MM.1S (cell line): ENCODE results near the gene CROCC2.

Experiments
- DNase-seq: peaks from one replicate; pipeline ENCODE4 v3.0.0-alpha.2; 2015
- H2AFZ ChIP-seq: fragments of 300-600 bp; sonication (generic); 2 replicates; pipeline ENCODE4 v1.6.0; 2016; ENCODE audit warnings: antibody characterized with exemption, low read length
- H3F3A ChIP-seq: fragments of 300-600 bp; sonication (generic); 2 replicates; pipeline ENCODE4 v1.6.1; 2016; ENCODE audit warnings: mild to moderate bottlenecking, antibody characterized with exemption, low read length, moderate library complexity, mixed read lengths; ENCODE audit not compliant: insufficient read depth
- H3K27ac ChIP-seq: fragments of 300-600 bp; sonication (generic); 2 replicates; pipeline ENCODE4 v1.5.1; 2016; ENCODE audit warnings: mild to moderate bottlenecking, low read length
- H3K27me3 ChIP-seq: fragments of 300-600 bp; sonication (generic); replicated peaks from 2 replicates; pipeline ENCODE4 v1.6.0; 2016; ENCODE audit warnings: low read length; ENCODE audit not compliant: insufficient read depth
- H3K36me3 ChIP-seq: fragments of 300-600 bp; sonication (generic); replicated peaks from 2 replicates; pipeline ENCODE4 v1.6.1; 2016; ENCODE audit warnings: mild to moderate bottlenecking, low read length, mixed read lengths; ENCODE audit not compliant: insufficient read depth
- H3K4me1 ChIP-seq: fragments of 300-600 bp; sonication (generic); 2 replicates; pipeline ENCODE4 v1.6.1; 2016; ENCODE audit warnings: low read length, mixed read lengths
- H3K4me2 ChIP-seq: fragments of 300-600 bp; sonication (generic); 2 replicates; pipeline ENCODE4 v1.6.0; 2016; ENCODE audit warnings: low read depth, low read length
- H3K4me3 ChIP-seq: fragments of 300-600 bp; sonication (generic); 2 replicates; pipeline ENCODE4 v1.5.1; 2016; ENCODE audit warnings: low read length, mixed read lengths
- H3K79me2 ChIP-seq: fragments of 300-600 bp; sonication (generic); 2 replicates; pipeline ENCODE4 v1.6.1; 2016; ENCODE audit warnings: mixed run types, low read length, mixed read lengths
- H3K9ac ChIP-seq: fragments of 300-600 bp; sonication (generic); 2 replicates; pipeline ENCODE4 v1.6.1; 2016; ENCODE audit warnings: low read length, mixed read lengths
- H3K9me2 ChIP-seq: fragments of 300-600 bp; sonication (generic); replicated peaks from 2 replicates; pipeline ENCODE4 v1.6.1; 2016; ENCODE audit warnings: mild to moderate bottlenecking, low read length, mixed read lengths; ENCODE audit not compliant: insufficient read depth
- H3K9me3 ChIP-seq: fragments of 300-600 bp; sonication (generic); replicated peaks from 2 replicates; pipeline ENCODE4 v1.6.1; 2016; ENCODE audit warnings: mild to moderate bottlenecking, low read length, mixed read lengths; ENCODE audit not compliant: insufficient read depth
- H4K20me1 ChIP-seq: fragments of 300-600 bp; sonication (generic); 2 replicates; pipeline ENCODE4 v1.6.1; 2016; ENCODE audit warnings: mild to moderate bottlenecking, low read length, moderate library complexity, mixed read lengths; ENCODE audit not compliant: insufficient read depth
- EZH2 ChIP-seq: fragments of 300-600 bp; sonication (generic); optimal IDR thresholded peaks from 2 replicates; pipeline ENCODE3; 2017; ENCODE audit warnings: low read depth, mild to moderate bottlenecking, antibody characterized with exemption, low read length, mixed read lengths
- EZH2phosphoT487 ChIP-seq: fragments of 300-600 bp; sonication (generic); IDR thresholded peaks from 2 replicates; pipeline ENCODE4 v1.6.1; 2018; ENCODE audit warnings: antibody characterized with exemption, low read length
- TF ChIP-seq, protein P1 (sequence below): fragments of 300-600 bp; sonication (generic); IDR thresholded peaks from 2 replicates; pipeline ENCODE4 v1.5.1; 2016; ENCODE audit warnings: antibody characterized with exemption, low read length, mixed read lengths

The CROCC2 gene

DNA sequence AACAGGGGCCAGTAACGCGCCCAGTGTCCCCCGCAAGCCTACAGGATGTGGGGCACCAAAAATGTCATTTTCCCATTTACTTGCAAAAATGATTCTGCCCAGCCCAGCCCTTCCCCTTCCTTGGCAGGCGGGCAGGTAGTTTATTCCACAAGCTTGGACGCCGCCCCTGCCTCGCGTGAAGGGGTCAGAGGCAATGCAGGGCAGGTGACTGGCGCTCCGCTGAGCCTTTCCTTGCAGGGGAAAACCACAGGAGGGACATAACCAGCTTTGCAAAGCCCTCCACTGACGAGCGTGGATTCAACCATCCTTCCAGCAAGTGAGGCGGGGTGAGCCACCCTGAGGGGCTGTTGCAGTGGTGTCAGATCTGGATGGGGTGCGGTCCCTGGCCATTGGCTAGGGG is 15.4 kb upstream of the CROCC2 start:
- no peaks in the 10 kb centered on the region for H3K4me1 ChIP-seq
- H2AFZ ChIP-seq: no peak overlapping the region
- peaks cover 7% of the 10 kb centered on the region for H3K27me3 ChIP-seq
- H3K9me2 ChIP-seq: no peaks in the 10 kb centered on the region
- no peaks in the 10 kb centered on the region for H3K36me3 ChIP-seq
- H3F3A ChIP-seq: no peaks in the 10 kb centered on the region
- no peak overlapping the region for H3K4me2 ChIP-seq
- DNase-seq: no peak
- H4K20me1 ChIP-seq: no peaks in the 10 kb centered on the region
- H3K9me3 ChIP-seq: no peaks in the 10 kb centered on the region
- H3K4me3 ChIP-seq: no peak overlapping the region
- no peaks in the 10 kb centered on the region for H3K79me2 ChIP-seq
- no peak overlapping the region for H3K9ac ChIP-seq
- H3K27ac ChIP-seq: no peak overlapping the region
- TF ChIP-seq EZH2 (no peak), EZH2phosphoT487 (no peak)
- TF ChIP-seq, protein P1, sequence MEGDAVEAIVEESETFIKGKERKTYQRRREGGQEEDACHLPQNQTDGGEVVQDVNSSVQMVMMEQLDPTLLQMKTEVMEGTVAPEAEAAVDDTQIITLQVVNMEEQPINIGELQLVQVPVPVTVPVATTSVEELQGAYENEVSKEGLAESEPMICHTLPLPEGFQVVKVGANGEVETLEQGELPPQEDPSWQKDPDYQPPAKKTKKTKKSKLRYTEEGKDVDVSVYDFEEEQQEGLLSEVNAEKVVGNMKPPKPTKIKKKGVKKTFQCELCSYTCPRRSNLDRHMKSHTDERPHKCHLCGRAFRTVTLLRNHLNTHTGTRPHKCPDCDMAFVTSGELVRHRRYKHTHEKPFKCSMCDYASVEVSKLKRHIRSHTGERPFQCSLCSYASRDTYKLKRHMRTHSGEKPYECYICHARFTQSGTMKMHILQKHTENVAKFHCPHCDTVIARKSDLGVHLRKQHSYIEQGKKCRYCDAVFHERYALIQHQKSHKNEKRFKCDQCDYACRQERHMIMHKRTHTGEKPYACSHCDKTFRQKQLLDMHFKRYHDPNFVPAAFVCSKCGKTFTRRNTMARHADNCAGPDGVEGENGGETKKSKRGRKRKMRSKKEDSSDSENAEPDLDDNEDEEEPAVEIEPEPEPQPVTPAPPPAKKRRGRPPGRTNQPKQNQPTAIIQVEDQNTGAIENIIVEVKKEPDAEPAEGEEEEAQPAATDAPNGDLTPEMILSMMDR: no peak

DNA sequence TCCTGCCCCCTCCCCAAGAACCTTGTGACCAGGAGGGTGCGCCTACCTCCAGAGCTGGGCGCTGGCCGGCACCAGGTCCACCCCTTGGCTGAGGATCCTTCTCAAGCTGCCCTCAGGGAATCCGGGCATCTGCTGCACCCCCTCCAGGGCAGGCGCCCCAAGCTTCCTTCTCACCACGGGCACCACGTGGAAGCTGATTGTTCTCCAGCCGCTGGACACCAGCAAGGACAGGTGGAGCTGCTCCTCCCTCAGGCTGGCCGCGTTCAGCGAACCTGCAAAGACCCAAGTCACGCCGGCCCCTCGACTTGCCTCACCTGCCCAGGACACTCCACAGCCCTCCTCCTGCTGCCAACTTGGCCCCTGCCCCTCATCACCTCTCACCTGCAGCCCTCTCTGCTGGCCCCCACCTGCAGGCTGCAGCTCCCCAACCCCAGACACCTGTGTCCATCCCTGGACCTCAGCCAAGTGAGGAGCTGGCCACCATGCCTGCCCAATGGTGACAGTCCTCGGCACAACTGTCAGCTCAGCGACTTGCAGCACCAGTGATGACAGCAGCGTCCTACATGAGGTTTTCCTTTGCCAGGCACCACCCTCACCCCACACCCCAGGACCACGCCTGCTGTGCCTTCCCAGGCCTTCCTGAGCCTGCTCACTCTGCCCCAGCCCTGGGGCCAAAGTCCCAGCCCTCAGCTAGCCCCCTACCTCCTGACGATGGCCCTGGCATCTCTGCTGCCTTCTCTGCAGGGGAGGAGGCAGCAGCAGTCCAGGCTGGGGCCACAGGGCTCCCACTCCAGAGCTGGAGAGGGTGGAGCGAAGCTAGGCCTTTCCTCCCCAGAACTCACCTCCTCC is 14.4 kb upstream of the CROCC2 start:
- Histone ChIP-seq H4K20me1 (no peaks in the 10 kb centered on the region), H3K36me3 (no peaks in the 10 kb centered on the region), H3K9me3 (no peaks in the 10 kb centered on the region), H3K4me2 (no peak overlapping the region), H2AFZ (no peak overlapping the region), H3K9me2 (no peaks in the 10 kb centered on the region), H3F3A (no peaks in the 10 kb centered on the region), H3K4me1 (no peaks in the 10 kb centered on the region), H3K27ac (no peak overlapping the region), H3K4me3 (no peak overlapping the region), H3K27me3 (peaks cover 2% of the 10 kb centered on the region), H3K79me2 (no peaks in the 10 kb centered on the region), H3K9ac (no peak overlapping the region)
- TF ChIP-seq, protein P1: no peak
- TF ChIP-seq EZH2phosphoT487: no peak
- TF ChIP-seq EZH2: no peak
- DNase-seq: no peak

DNA sequence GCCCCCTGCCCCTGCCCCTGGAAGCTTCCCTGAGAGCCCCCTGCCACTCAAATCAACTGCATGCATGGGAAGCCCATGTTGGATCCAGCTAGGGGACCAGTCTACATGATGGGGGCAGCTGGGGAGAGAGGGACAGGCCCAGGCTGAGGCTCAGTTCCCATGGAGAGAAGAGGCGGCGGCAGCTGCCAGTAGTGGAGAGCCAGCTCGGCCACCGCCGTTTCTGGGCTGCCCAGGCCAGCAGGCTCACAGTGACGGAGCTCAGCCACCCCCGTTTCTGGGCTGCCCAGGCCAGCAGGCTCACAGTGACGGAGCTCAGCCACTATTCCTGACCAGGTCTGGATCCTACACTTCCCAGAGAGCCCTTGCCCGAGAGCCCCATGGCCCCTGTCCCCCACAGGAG is 13.8 kb upstream of the CROCC2 start:
- Histone ChIP-seq H3K9ac (no peak overlapping the region), H3K9me3 (no peaks in the 10 kb centered on the region), H3K4me3 (no peak overlapping the region), H3K27ac (no peak overlapping the region), H3K4me2 (no peak overlapping the region), H3F3A (no peaks in the 10 kb centered on the region), H4K20me1 (no peaks in the 10 kb centered on the region), H3K36me3 (no peaks in the 10 kb centered on the region), H3K9me2 (no peaks in the 10 kb centered on the region), H2AFZ (no peak overlapping the region), H3K79me2 (no peaks in the 10 kb centered on the region), H3K27me3 (peaks cover 4% of the 10 kb centered on the region), H3K4me1 (no peaks in the 10 kb centered on the region)
- TF ChIP-seq, protein P1: no peak
- no peak for TF ChIP-seq EZH2phosphoT487
- TF ChIP-seq EZH2: no peak
- DNase-seq: no peak
